ENCODE results near the gene JAG1. TPM values are rescaled to one million over a fixed set of nuclear protein-coding genes. Genes with fewer than 3 reads are reported as not detected.

JAG1 gene
- total RNA-seq, 3 donors from 2014 or later: 87.1 to 104 (median 94.4) TPM

GRCh38 chr20:10711903-10712451 lies 38.2 kb upstream of the JAG1 start:
- no peak overlapping the region for H3K4me3 ChIP-seq
- DNase-seq (no peak), ATAC-seq (no peak)
- TF ChIP-seq CTCF (IDR thresholded peaks at IDR 0.05): no peak
- intact Hi-C loops (cut with DNase I, micrococcal nuclease): no loop called here
- no peaks in the 10 kb centered on the region for H3K9me3 ChIP-seq
- H3K4me1 ChIP-seq (ENCODE audit: low read depth): peaks cover 28% of the 10 kb centered on the region
- no peaks in the 10 kb centered on the region for H3K36me3 ChIP-seq (ENCODE audit: low read depth)

GRCh38 chr20:10710991-10711775 lies 37.4 kb upstream of the JAG1 start:
- DNase-seq (no peak), ATAC-seq (peak; percentile 40)
- Histone ChIP-seq H3K4me1 (ENCODE audit: low read depth) (peaks cover 20% of the 10 kb centered on the region), H3K4me3 (no peak overlapping the region), H3K9me3 (no peaks in the 10 kb centered on the region), H3K36me3 (ENCODE audit: low read depth) (no peaks in the 10 kb centered on the region)
- intact Hi-C loops (cut with DNase I, micrococcal nuclease): no loop called here
- TF ChIP-seq CTCF (IDR thresholded peaks at IDR 0.05): no peak

GRCh38 chr20:10709916-10710315 lies 36.1 kb upstream of the JAG1 start:
- intact Hi-C loops (cut with DNase I, micrococcal nuclease): no loop called here
- no peak for TF ChIP-seq CTCF (IDR thresholded peaks at IDR 0.05)
- Histone ChIP-seq H3K4me1 (ENCODE audit: low read depth) (peaks cover 17% of the 10 kb centered on the region), H3K36me3 (ENCODE audit: low read depth) (no peaks in the 10 kb centered on the region), H3K4me3 (no peak overlapping the region), H3K9me3 (no peaks in the 10 kb centered on the region)
- no peak for DNase-seq
- no peak for ATAC-seq

GRCh38 chr20:10708351-10709185 lies 34.8 kb upstream of the JAG1 start:
- H3K4me3 ChIP-seq: no peak overlapping the region
- peaks cover 13% of the 10 kb centered on the region for H3K4me1 ChIP-seq (ENCODE audit: low read depth)
- DNase-seq (no peak), ATAC-seq (peak; percentile 87)
- no peaks in the 10 kb centered on the region for H3K9me3 ChIP-seq
- intact Hi-C loops (cut with DNase I, micrococcal nuclease): no loop called here
- TF ChIP-seq CTCF (IDR thresholded peaks at IDR 0.05): no peak
- H3K36me3 ChIP-seq (ENCODE audit: low read depth): no peaks in the 10 kb centered on the region

GRCh38 chr20:10707791-10708190 lies 34.0 kb upstream of the JAG1 start:
- no peaks in the 10 kb centered on the region for H3K9me3 ChIP-seq
- no peak for TF ChIP-seq CTCF (IDR thresholded peaks at IDR 0.05)
- intact Hi-C loops (cut with DNase I, micrococcal nuclease): no loop called here
- no peak overlapping the region for H3K4me3 ChIP-seq
- ATAC-seq: no peak
- H3K4me1 ChIP-seq (ENCODE audit: low read depth): peaks cover 13% of the 10 kb centered on the region
- no peak for DNase-seq
- no peaks in the 10 kb centered on the region for H3K36me3 ChIP-seq (ENCODE audit: low read depth)
